Neural progenitor cell (in vitro differentiated cells): ENCODE measurements around the gene ANKS1B.

Experiments
- EZH2 ChIP-seq: fragments of 200-600 bp; sonication (generic); IDR thresholded peaks from 2 replicates; pipeline ENCODE4 v1.6.1; 2017; ENCODE audit warnings: antibody characterized with exemption, mild to moderate bottlenecking, moderate library complexity
- TF ChIP-seq, protein P1 (sequence below): fragments of 200-600 bp; sonication (generic); IDR thresholded peaks from 2 replicates; pipeline ENCODE4 v1.5.1; 2017; ENCODE audit warnings: antibody characterized with exemption, mild to moderate bottlenecking

DNA sequence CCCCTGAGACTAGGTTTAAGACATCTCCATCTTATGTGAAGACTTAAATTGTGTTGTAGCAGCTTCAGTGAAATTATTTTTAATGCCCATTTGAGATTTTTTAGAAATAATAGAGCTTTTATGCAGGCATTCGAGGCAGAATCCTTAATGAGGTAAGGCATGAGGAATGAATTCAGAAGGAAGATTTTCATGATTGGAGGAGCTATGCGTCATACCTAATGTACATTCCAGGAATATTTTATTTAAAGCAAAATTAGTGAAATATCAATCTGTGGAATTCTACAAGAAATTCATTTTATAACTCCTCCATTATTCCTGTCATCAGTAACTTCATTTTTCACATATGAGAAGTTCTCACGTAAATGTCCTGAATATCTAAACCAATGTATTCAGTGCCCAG is 373.1 kb downstream of the ANKS1B start:
- TF ChIP-seq, protein P1, sequence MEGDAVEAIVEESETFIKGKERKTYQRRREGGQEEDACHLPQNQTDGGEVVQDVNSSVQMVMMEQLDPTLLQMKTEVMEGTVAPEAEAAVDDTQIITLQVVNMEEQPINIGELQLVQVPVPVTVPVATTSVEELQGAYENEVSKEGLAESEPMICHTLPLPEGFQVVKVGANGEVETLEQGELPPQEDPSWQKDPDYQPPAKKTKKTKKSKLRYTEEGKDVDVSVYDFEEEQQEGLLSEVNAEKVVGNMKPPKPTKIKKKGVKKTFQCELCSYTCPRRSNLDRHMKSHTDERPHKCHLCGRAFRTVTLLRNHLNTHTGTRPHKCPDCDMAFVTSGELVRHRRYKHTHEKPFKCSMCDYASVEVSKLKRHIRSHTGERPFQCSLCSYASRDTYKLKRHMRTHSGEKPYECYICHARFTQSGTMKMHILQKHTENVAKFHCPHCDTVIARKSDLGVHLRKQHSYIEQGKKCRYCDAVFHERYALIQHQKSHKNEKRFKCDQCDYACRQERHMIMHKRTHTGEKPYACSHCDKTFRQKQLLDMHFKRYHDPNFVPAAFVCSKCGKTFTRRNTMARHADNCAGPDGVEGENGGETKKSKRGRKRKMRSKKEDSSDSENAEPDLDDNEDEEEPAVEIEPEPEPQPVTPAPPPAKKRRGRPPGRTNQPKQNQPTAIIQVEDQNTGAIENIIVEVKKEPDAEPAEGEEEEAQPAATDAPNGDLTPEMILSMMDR: no peak
- no peak for TF ChIP-seq EZH2
